ENCODE data around the gene PPP1R7. TPM values are rescaled to one million over a fixed set of nuclear protein-coding genes. Genes with fewer than 3 reads are reported as not detected.

PPP1R7 gene
- polyA plus RNA-seq, 1 of the 3 experiments (the other 2 are of a cell fraction) = 56.9 TPM

DNA sequence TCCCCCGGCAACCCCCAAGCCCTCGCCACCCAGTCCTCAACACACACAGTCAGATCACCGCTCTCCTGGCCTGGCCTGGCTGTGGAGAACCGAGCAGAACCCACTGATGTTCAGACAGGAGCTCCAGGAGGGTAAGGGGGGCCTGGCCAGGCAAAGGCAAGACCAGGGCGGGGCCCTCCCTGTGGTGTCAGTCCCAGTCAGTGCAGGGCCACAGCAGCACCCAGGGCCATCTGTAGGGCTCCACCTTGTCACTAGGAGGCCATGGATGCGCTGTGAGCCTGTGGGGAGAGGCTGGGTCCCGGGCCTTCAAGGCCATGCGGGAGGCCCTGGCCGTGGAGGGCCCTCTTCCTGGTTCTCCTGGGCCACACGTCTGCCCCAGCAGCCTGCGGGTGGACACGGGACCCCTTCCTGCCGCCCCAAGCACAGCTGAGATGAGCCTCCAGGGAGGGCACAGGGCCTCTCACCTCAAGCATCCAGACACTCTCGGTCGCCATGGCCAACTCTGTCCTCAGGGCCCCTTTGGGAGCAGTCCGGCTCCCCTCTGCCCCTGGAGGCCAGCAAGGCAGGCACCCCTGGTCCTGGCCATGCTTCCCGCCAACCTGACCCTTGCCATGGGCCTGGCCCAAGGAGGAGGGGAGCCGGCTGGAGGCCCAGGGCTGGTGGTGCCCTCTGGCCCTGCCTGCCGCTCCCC, 40.2 kb downstream of the PPP1R7 start (continued):
- TF ChIP-seq, protein P1, sequence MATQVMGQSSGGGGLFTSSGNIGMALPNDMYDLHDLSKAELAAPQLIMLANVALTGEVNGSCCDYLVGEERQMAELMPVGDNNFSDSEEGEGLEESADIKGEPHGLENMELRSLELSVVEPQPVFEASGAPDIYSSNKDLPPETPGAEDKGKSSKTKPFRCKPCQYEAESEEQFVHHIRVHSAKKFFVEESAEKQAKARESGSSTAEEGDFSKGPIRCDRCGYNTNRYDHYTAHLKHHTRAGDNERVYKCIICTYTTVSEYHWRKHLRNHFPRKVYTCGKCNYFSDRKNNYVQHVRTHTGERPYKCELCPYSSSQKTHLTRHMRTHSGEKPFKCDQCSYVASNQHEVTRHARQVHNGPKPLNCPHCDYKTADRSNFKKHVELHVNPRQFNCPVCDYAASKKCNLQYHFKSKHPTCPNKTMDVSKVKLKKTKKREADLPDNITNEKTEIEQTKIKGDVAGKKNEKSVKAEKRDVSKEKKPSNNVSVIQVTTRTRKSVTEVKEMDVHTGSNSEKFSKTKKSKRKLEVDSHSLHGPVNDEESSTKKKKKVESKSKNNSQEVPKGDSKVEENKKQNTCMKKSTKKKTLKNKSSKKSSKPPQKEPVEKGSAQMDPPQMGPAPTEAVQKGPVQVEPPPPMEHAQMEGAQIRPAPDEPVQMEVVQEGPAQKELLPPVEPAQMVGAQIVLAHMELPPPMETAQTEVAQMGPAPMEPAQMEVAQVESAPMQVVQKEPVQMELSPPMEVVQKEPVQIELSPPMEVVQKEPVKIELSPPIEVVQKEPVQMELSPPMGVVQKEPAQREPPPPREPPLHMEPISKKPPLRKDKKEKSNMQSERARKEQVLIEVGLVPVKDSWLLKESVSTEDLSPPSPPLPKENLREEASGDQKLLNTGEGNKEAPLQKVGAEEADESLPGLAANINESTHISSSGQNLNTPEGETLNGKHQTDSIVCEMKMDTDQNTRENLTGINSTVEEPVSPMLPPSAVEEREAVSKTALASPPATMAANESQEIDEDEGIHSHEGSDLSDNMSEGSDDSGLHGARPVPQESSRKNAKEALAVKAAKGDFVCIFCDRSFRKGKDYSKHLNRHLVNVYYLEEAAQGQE (IDR thresholded peaks at IDR 0.05; ENCODE audit: low read depth, low read length) = no peak
- TF ChIP-seq JUND (IDR thresholded peaks at IDR 0.05) (no peak), TEAD4 (IDR thresholded peaks at IDR 0.05; ENCODE audit: borderline replicate concordance, insufficient read depth) (no peak)
- TF ChIP-seq, protein P2, sequence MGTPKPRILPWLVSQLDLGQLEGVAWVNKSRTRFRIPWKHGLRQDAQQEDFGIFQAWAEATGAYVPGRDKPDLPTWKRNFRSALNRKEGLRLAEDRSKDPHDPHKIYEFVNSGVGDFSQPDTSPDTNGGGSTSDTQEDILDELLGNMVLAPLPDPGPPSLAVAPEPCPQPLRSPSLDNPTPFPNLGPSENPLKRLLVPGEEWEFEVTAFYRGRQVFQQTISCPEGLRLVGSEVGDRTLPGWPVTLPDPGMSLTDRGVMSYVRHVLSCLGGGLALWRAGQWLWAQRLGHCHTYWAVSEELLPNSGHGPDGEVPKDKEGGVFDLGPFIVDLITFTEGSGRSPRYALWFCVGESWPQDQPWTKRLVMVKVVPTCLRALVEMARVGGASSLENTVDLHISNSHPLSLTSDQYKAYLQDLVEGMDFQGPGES (IDR thresholded peaks at IDR 0.05; ENCODE audit: low read depth, low read length) = no peak

DNA sequence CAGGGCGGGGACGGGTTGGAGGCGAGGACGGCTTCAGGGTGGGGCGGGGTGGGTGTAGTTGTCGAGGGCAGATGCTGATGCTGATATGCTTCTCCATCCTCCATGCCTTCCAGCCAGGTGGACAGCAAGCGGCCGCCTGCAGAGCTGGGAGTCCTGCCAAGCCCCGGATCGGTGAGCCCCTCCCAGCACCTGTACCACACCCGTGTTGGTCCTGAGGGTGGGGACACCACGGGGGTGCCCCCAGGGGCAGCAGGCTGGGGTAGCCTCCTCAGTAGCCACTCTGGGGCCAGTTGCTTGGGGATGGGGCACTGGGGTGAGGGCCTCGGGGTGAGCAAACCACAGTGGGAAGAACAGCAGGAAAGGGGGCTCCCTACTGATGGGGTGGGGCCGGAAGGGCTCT, 40.8 kb downstream of the PPP1R7 start:
- 80% methylated on average over 2 of the region's 14 CpGs for WGBS (ENCODE audit: low lambda C conversion rate)
- Histone ChIP-seq H3K27ac (ENCODE audit: low read depth in 2 of 2, low read length in 1 of 2) (no peak overlapping the region), H2AFZ (ENCODE audit: low read depth) (no peak overlapping the region), H3K9me3 (no peaks in the 10 kb centered on the region), H3K9me2 (no peaks in the 10 kb centered on the region), H3K4me2 (no peak overlapping the region), H3K79me2 (ENCODE audit: insufficient read depth) (no peaks in the 10 kb centered on the region), H3K4me3 (ENCODE audit: low read depth in 2 of 2, low read length in 1 of 2) (no peak overlapping the region), H3K9ac (no peak overlapping the region), H3K4me1 (ENCODE audit: control insufficient read depth in 1 of 2, insufficient read depth in 2 of 2, low read depth in 1 of 2, low read length in 1 of 2) (no peaks in the 10 kb centered on the region), H3K36me3 (replicated peaks in 1 of 2; ENCODE audit: control insufficient read depth in 1 of 2, insufficient read depth in 2 of 2, low read length in 1 of 2) (no peaks in the 10 kb centered on the region), H3K27me3 (ENCODE audit: insufficient read depth) (no peaks in the 10 kb centered on the region), H4K20me1 (ENCODE audit: insufficient read depth) (no peaks in the 10 kb centered on the region), H3F3A (replicated peaks; ENCODE audit: insufficient read depth) (no peaks in the 10 kb centered on the region)
- ChIA-PET POLR2A (interaction anchor here (0.7 kb wide), 1 partner anchor 19 kb away, joined by 3 read pairs; no protein-coding TSS in a partner anchor), CTCF (no interaction called here)
- no peak for TF ChIP-seq CHD2 (IDR thresholded peaks at IDR 0.05; ENCODE audit: low read length, partially characterized antibody)
- no peak for TF ChIP-seq GABPA (IDR thresholded peaks at IDR 0.05; ENCODE audit: low read depth)
- TF ChIP-seq NRF1 (IDR thresholded peaks at IDR 0.05; ENCODE audit: low read depth, low read length) = no peak
- TF ChIP-seq POLR2AphosphoS5 (IDR thresholded peaks at IDR 0.05; ENCODE audit: low read depth, low read length) = no peak
- TF ChIP-seq, protein P2 (IDR thresholded peaks at IDR 0.05; ENCODE audit: low read depth, low read length) = no peak
- TF ChIP-seq ELF1 (IDR thresholded peaks at IDR 0.05) = no peak
- no peak for TF ChIP-seq RAD21 (IDR thresholded peaks at IDR 0.05; ENCODE audit: low read length)
- TF ChIP-seq MEF2A (IDR thresholded peaks at IDR 0.05; ENCODE audit: borderline replicate concordance, low read depth) = no peak
- no peak for TF ChIP-seq FOSL2 (IDR thresholded peaks at IDR 0.05; ENCODE audit: borderline replicate concordance, low read depth)
- TF ChIP-seq JUND (IDR thresholded peaks at IDR 0.05) = no peak
- DNase-seq = no peak
